ENCODE data around the gene BTNL9.

Gene BTNL9

GRCh38 chr5:181024245-181025064, 15.6 kb upstream of the BTNL9 start:
- Histone ChIP-seq H3K4me3 (ENCODE audit: low read length) (no peak overlapping the region), H3K27me3 (ENCODE audit: low read depth, low read length) (no peaks in the 10 kb centered on the region; the same call in 1 of the 2 replicates), H3K4me2 (ENCODE audit: low read length) (no peak overlapping the region), H3K79me2 (ENCODE audit: low read length) (no peaks in the 10 kb centered on the region), H3K9me3 (ENCODE audit: insufficient read depth, low read length) (peaks cover 12% of the 10 kb centered on the region), H4K20me1 (ENCODE audit: insufficient read depth, low read length) (no peaks in the 10 kb centered on the region), H3K27ac (ENCODE audit: low read length) (no peak overlapping the region), H3K36me3 (replicated peaks; ENCODE audit: low read depth, low read length) (no peaks in the 10 kb centered on the region), H3K9ac (ENCODE audit: low read length) (no peak overlapping the region), H2AFZ (ENCODE audit: low read depth, low read length) (no peak overlapping the region), H3K4me1 (ENCODE audit: low read length) (no peaks in the 10 kb centered on the region)
- TF ChIP-seq EZH2phosphoT487 (IDR thresholded peaks at IDR 0.05; ENCODE audit: low read depth) (no peak), CTCF (IDR thresholded peaks at IDR 0.05; ENCODE audit: low read depth, low read length) (no peak)

- H3K9me3 ChIP-seq (ENCODE audit: insufficient read depth, low read length): 0 out of 2 replicates have a peak, but pooled peaks cover 5% of the 10 kb centered on the region
- TF ChIP-seq EZH2phosphoT487 (IDR thresholded peaks at IDR 0.05; ENCODE audit: low read depth) (no peak), CTCF (IDR thresholded peaks at IDR 0.05; ENCODE audit: low read depth, low read length) (no peak)
- no peak overlapping the region for H3K4me2 ChIP-seq (ENCODE audit: low read length)
- H3K9ac ChIP-seq (ENCODE audit: low read length): no peak overlapping the region
- H3K4me1 ChIP-seq (ENCODE audit: low read length): no peaks in the 10 kb centered on the region
- H3K27me3 ChIP-seq (ENCODE audit: low read depth, low read length): no peaks in the 10 kb centered on the region; the same call in 1 of the 2 replicates
- H4K20me1 ChIP-seq (ENCODE audit: insufficient read depth, low read length): no peaks in the 10 kb centered on the region
- no peaks in the 10 kb centered on the region for H3K36me3 ChIP-seq (replicated peaks; ENCODE audit: low read depth, low read length)
- H3K4me3 ChIP-seq (ENCODE audit: low read length): no peak overlapping the region
- no peaks in the 10 kb centered on the region for H3K79me2 ChIP-seq (ENCODE audit: low read length)
- no peak overlapping the region for H2AFZ ChIP-seq (ENCODE audit: low read depth, low read length)
- no peak overlapping the region for H3K27ac ChIP-seq (ENCODE audit: low read length)
These were observed 12.5 kb upstream of the BTNL9 start for GRCh38 chr5:181027452-181028031.

GRCh38 chr5:181028032-181028819, 11.8 kb upstream of the BTNL9 start:
- Histone ChIP-seq H3K27me3 (ENCODE audit: low read depth, low read length) (no peaks in the 10 kb centered on the region; the same call in 1 of the 2 replicates), H4K20me1 (ENCODE audit: insufficient read depth, low read length) (no peaks in the 10 kb centered on the region), H3K9me3 (ENCODE audit: insufficient read depth, low read length) (no peaks in the 10 kb centered on the region), H3K4me3 (ENCODE audit: low read length) (no peak overlapping the region), H3K4me1 (ENCODE audit: low read length) (no peaks in the 10 kb centered on the region), H2AFZ (ENCODE audit: low read depth, low read length) (no peak overlapping the region), H3K9ac (ENCODE audit: low read length) (no peak overlapping the region), H3K4me2 (ENCODE audit: low read length) (no peak overlapping the region), H3K27ac (ENCODE audit: low read length) (no peak overlapping the region), H3K79me2 (ENCODE audit: low read length) (no peaks in the 10 kb centered on the region), H3K36me3 (replicated peaks; ENCODE audit: low read depth, low read length) (no peaks in the 10 kb centered on the region)
- TF ChIP-seq CTCF (IDR thresholded peaks at IDR 0.05; ENCODE audit: low read depth, low read length): no peak
- TF ChIP-seq EZH2phosphoT487 (IDR thresholded peaks at IDR 0.05; ENCODE audit: low read depth): no peak

GRCh38 chr5:181031716-181032115, 8.3 kb upstream of the BTNL9 start:
- Histone ChIP-seq H3K4me2 (ENCODE audit: low read length) (no peak overlapping the region), H3K36me3 (replicated peaks; ENCODE audit: low read depth, low read length) (no peaks in the 10 kb centered on the region), H3K9me3 (ENCODE audit: insufficient read depth, low read length) (no peaks in the 10 kb centered on the region), H3K79me2 (ENCODE audit: low read length) (no peaks in the 10 kb centered on the region), H3K4me3 (ENCODE audit: low read length) (no peak overlapping the region), H2AFZ (ENCODE audit: low read depth, low read length) (no peak overlapping the region), H3K27ac (ENCODE audit: low read length) (no peak overlapping the region), H3K4me1 (ENCODE audit: low read length) (no peaks in the 10 kb centered on the region), H3K27me3 (ENCODE audit: low read depth, low read length) (no peaks in the 10 kb centered on the region), H3K9ac (ENCODE audit: low read length) (no peak overlapping the region), H4K20me1 (ENCODE audit: insufficient read depth, low read length) (no peaks in the 10 kb centered on the region)
- TF ChIP-seq EZH2phosphoT487 (IDR thresholded peaks at IDR 0.05; ENCODE audit: low read depth): no peak
- no peak for TF ChIP-seq CTCF (IDR thresholded peaks at IDR 0.05; ENCODE audit: low read depth, low read length)

All from OCI-LY3 (cell line).